MG63 (cell line): ENCODE results near the gene RAB11FIP3. TPM values are rescaled to one million over a fixed set of nuclear protein-coding genes. Genes with fewer than 3 reads are reported as not detected.

ENCODE experiments used
- DNase-seq: peaks from one replicate; pipeline ENCODE4 v3.0.0-alpha.2; 2020
- H3K27me3 ChIP-seq: fragments of 250-450 bp; sonication (Bioruptor Pico); 2 replicates; pipeline ENCODE4 v1.5.1; 2020; ENCODE audit warnings: mild to moderate bottlenecking, moderate library complexity
- H3K36me3 ChIP-seq: fragments of 250-450 bp; sonication (Bioruptor Pico); 2 replicates; pipeline ENCODE4 v1.5.1; 2020; ENCODE audit warnings: mild to moderate bottlenecking, moderate library complexity
- H3K4me3 ChIP-seq: fragments of 250-450 bp; sonication (Bioruptor Pico); 2 replicates; pipeline ENCODE4 v1.5.1; 2020; ENCODE audit warnings: mild to moderate bottlenecking, moderate library complexity
- H3K9me3 ChIP-seq: fragments of 250-450 bp; sonication (Bioruptor Pico); 2 replicates; pipeline ENCODE4 v1.5.1; 2020; ENCODE audit warnings: mild to moderate bottlenecking, moderate library complexity
- total RNA-seq: library from RNA; depleted of rRNA; stranded (reverse); fragments of >200 nt; shearing (Covaris generic); gene quantifications from 2 replicates; pipeline ENCODE4 v1.2.3, GENCODE V29; 2014; ENCODE audit warnings: low replicate concordance

RAB11FIP3 gene
- total RNA-seq, 1 experiment from 2014 or later: 42.8 TPM

DNA sequence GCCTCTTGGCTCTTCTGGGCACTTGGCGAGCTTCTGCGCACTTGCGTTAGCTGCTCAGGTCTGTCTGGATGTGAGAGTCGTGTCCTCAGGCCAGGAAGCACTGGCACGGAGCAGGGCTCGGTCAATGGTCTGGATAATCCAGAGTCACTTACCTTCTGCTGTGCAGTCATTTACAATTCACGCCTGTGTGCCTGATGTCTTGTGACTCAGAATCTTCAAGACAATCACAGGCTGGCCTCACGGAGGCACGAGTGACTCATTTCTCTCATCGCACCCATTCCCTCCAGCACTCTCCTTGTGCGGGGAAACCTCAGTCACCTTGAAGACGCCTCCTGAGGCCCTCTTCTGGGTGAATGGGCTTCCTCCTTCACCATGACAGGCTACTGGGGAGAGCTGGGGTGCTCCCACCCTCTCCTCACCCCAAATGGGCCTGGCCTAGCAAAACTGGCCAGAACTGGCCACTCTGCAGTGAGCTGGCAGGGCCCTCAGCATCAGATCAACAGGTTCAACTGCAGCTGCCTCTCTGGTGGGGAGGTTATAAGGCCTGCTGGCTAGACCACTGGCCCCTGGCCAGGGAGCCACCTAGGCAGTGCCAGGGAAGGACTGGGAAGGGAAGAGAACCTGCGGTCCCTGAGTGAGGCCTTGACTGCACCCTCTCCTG is 100.2 kb downstream of the RAB11FIP3 start:
- Histone ChIP-seq H3K36me3 (peaks cover 45% of the 10 kb centered on the region), H3K4me3 (peak overlapping the region; percentile 85), H3K9me3 (no peaks in the 10 kb centered on the region), H3K27me3 (no peaks in the 10 kb centered on the region)
- DNase-seq: peak; percentile 80

DNA sequence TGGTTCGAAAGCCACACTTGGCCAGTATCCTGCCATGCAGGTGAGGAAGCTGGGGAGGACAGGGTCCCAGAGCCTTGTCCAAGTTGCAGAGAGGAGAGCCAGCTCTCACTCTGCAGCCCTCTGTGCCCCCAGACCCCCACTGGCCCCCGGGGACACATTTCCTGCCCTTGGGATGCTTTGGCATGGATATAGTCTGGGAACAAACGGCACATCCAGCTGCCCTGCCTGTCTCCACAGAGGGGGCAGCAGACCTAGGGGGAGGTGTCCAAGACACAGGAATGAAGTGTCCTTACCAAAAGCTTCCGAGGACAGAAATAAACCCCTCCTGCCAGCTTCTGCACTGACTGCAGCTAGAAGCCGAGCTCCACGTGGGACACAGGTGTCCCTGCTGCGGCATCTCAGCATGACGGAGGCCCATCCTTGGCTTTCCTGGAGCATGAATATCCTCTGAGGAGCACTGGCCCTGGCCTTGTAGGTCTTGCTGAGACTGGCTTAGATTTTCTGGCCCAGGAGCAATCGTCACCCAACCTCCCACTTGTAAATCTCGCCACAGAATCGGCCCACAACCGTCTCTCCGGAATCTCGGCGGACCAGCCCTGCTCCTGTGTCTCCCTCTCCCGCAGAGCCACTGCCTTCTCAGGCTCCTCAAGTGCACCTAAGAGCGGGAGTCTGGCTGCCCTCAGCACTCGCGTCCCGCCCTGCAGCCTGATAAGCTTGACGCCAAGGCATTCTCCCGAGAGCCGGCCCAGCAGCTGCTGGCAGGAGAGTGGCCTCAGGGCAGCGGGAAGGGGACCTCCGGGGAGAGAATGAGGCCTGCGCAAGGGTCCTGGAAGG is 100.9 kb downstream of the RAB11FIP3 start:
- peaks cover 46% of the 10 kb centered on the region for H3K36me3 ChIP-seq
- H3K9me3 ChIP-seq: no peaks in the 10 kb centered on the region
- peak; percentile 44 for DNase-seq
- H3K4me3 ChIP-seq: peak overlapping the region; percentile 85
- no peaks in the 10 kb centered on the region for H3K27me3 ChIP-seq

DNA sequence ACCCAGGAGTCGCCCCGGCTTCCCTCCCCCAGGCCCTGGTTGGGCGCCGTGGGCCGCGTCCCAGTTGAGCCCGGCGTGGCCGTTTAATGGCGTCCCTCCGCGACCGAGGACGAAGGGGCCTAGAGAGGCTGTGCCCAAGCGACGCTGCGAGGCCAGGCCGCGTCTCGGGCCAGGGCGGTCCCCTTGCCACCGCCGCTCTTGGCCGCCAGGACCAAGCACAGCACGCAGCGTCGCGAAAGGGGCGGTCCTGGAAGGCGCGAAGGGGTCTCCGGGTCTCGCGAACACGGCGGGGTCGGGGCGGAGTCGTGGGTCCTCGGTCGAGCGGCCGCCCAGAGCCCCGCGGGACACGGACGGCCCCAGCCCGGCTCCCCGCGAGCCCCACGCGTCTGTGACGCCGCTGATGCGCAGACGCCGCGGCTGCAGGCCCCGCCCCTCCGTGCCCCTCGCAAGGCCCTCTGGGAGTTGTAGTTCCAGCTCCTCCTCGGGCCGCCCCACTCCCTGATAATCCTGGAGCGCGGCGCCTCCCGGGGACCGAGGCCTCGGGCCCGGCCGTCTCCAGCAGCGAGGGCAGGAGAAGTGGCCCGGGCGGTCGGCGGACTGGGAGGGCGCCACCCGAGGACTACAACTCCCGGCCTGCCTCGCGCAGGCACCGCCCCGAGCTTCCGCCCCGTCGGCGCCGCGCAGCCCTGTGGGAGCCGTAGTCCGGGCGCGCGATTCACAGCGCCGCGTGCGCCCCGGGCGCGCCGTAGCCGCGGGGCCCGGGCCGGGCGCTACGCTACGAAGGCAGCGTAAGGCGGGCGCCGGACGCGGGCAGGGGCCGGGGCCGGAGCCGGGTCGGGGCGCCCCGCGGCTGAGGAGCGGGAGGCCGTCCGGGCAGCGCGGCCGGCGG is 101.8 kb downstream of the RAB11FIP3 start, which contains the start of gene CAPN15:
CAPN15 (plus strand) TSS at position 698 of the 889 bp plus-strand sequence. CDS start 19,127 bp downstream, outside the sequence.
- DNase-seq: peak; percentile 89
- Histone ChIP-seq H3K9me3 (no peaks in the 10 kb centered on the region), H3K27me3 (no peaks in the 10 kb centered on the region), H3K36me3 (peaks cover 41% of the 10 kb centered on the region), H3K4me3 (peak within 1 kb of the TSS; percentile 85)

DNA sequence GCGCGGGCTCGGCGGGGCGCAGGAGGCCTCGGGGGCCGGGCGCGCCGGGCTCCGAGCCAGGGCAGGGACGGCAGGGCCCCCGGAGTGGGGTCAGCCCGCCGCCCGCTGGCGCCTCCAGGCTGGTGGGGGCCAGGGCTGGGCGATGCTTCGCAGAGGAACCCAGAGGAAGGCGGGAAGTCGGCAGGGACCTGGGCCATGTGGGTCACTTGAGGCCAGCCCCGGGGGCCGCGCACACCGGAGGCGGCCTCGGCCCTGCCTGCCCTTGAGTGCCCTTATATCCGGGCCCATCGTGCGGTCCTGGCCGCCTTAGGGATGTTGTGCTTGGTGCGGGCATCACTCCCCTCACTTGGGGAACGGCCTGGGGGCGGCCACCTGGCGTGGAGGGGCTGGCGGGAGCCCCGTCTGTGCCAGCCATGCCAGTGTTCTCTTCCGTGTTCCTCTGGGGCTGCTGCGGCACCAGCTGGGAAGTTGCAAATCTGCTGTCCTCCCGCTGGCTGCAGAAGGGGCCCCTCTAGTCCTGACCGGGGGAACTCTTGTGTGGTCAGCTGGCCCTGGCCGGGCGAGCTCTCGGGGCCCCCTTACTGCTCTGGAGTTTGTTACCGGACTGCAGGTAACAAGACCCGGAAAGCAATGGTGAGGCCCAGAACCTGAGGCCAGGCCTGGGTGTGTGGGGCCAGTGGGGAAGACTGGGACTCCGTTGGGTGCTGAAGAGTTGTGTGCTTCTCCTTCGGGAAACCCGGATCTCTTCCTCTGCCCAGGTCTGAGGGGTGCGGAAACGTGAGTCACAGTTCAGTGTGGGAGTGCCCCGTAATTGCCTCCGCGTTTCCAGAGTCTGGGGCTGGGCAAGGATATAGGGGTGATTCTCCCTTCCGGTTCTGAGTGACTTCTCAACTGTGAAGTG is 102.9 kb downstream of the RAB11FIP3 start:
- peak; percentile 81 for DNase-seq
- no peaks in the 10 kb centered on the region for H3K27me3 ChIP-seq
- H3K4me3 ChIP-seq: peak overlapping the region; percentile 83
- H3K9me3 ChIP-seq: no peaks in the 10 kb centered on the region
- H3K36me3 ChIP-seq: peaks cover 43% of the 10 kb centered on the region

DNA sequence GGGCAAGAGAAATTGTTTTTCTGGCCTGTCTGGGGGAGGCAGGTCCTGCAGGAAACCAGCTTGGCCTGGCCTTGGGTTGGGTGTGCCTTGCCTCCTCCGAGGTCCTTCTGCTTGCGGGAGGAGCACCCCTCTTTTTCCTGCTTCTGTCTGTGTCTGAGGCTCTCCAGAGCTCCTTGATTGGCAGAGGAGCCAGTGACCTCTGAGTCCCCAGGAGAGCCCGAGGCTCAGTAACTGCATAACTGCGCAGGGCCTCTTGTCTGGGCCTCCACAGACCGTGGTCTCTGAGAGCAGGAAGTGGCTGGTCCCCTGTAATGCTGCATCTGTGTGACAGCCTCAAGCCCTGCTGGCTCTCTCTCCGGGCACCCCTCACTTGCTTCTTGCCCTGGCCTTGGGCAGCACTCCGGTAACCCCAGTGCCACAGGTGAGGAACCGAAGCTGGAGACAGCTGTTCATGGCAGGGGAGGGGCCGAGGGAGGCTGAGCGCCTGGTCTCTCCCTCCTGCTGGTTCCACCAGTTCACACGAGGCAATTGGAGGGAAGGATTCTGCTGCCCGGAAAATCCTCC is 103.6 kb downstream of the RAB11FIP3 start:
- peaks cover 44% of the 10 kb centered on the region for H3K36me3 ChIP-seq
- no peaks in the 10 kb centered on the region for H3K9me3 ChIP-seq
- no peak for DNase-seq
- H3K4me3 ChIP-seq: peak overlapping the region; percentile 83
- H3K27me3 ChIP-seq: no peaks in the 10 kb centered on the region

DNA sequence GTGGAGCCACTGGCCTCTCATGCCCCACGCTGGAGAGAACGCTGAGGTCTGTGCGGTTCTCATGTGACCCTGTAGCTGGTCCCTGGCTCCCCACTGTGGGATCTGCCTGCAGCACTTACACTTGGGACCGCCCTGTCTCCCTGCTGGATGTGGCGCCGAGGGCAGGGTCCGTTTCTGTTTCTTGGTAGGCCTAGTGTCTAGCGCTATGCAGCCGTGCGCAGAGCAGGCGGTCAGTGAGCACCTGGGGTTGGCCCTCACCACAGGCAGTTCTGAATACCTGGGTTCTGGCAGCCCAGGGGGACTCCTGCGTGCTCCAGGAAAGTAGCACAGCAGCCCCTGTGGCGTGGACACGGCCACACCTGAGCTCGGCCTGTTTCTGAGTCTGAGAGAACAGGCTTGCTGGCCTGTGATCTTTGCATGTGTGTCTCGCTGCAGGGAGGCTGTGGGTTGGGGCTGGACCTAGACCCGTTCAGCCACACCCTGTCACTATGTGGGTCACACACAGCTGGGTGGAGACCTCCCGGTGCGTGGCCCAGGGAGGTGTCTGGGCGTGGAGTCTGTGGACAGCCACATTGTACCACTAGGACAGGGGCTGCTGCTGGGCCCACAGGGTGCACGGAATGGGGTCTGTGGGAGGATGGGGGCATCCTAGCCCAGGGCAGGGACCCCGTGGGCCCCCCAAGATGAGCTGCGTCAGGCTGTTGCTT is 104.8 kb downstream of the RAB11FIP3 start:
- no peak for DNase-seq
- Histone ChIP-seq H3K9me3 (no peaks in the 10 kb centered on the region), H3K4me3 (no peak overlapping the region)

DNA sequence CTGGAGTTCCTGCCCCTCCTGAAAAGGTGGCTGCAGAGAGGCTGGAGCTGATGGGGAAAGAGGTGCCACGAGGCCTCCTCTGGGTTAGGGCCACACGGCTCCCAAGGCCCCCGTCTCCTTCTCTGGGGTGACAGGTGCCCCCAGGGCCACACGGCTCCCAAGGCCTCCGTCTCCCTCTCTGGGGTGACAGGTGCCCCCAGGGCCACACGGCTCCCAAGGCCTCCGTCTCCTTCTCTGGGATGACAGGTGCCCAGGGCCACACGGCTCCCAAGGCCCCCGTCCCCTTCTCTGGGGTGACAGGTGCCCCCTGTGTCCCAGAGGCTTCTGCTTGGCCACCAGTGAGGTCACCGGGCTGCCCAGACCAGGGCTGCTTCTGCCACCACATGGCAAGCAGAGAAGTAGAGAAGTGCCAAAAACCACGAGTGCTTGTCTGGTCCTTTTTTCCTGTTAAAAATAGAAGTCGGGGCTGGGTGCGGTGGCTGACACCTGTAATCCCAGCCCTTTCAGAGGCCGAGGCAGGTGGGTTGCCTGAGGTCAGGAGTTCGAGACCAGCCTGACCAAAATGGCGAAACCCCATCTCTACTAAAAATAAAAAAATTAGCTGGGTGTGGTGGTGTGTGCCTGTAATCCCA is 106.2 kb downstream of the RAB11FIP3 start:
- Histone ChIP-seq H3K27me3 (no peaks in the 10 kb centered on the region), H3K9me3 (no peaks in the 10 kb centered on the region), H3K36me3 (peaks cover 50% of the 10 kb centered on the region), H3K4me3 (no peak overlapping the region)
- DNase-seq: no peak

More for the DNA sequence above, 104.8 kb downstream of the RAB11FIP3 start:
- Histone ChIP-seq H3K27me3 (no peaks in the 10 kb centered on the region), H3K36me3 (peaks cover 41% of the 10 kb centered on the region)

DNA sequence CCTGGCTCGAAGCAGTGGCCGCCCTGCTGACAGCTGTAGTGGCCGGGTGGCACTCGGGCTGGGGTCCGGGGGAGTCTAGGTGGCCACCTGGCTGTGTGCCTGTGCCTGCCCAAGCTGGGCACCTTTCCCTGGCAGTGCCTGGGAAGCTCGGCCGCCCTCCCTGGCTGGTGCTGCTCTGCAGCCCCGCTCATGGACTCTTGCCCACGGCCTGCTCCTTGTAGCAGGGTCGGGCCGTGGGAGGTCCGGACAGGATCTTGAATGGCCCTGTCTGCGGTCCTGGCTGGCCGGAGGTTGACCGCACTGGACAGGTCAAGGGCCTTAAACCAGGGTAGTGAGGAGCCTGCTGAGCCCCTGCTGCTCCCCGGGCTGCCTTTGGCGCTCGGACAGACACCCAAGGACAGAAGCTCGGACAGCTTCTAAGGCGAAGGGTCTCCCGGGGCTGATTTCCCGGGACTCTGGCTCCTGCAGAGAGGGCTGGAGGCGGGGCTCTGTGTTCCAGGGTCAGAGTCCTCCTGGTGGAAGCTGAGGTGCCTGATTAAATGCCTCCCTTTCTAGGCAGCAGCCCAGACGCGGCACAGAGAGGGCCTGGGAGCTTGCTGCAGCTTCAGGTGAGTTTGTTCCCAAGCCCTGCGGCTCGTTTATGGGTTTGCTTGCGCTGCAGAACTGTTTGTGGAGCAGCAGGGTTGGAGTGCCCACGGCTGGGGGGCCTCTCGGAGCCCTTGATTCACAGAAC is 108.1 kb downstream of the RAB11FIP3 start:
- Histone ChIP-seq H3K36me3 (peaks cover 60% of the 10 kb centered on the region), H3K27me3 (no peaks in the 10 kb centered on the region), H3K9me3 (no peaks in the 10 kb centered on the region), H3K4me3 (no peak overlapping the region)
- no peak for DNase-seq

DNA sequence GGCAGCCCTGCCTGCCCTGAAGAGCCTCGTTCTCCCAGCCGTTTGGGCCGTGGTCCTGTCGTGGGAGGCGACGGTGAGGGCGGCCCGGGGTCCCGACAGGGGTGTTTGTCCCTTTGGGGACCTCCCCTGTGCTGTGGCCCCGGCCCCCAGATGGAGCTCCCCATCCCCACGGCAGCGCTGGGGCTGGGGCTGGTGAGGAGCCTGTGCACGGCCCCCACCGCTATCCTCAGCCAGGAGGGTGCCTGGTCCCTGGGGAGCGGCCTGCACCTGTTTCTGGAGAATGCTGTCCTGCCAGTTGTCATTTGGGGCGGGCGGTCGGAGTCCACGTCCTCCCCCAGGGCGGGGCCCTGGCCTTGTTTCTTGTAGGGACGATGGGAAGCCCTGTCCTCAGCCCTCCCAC is 108.7 kb downstream of the RAB11FIP3 start:
- no peak overlapping the region for H3K4me3 ChIP-seq
- no peaks in the 10 kb centered on the region for H3K27me3 ChIP-seq
- DNase-seq: no peak
- peaks cover 58% of the 10 kb centered on the region for H3K36me3 ChIP-seq
- no peaks in the 10 kb centered on the region for H3K9me3 ChIP-seq

DNA sequence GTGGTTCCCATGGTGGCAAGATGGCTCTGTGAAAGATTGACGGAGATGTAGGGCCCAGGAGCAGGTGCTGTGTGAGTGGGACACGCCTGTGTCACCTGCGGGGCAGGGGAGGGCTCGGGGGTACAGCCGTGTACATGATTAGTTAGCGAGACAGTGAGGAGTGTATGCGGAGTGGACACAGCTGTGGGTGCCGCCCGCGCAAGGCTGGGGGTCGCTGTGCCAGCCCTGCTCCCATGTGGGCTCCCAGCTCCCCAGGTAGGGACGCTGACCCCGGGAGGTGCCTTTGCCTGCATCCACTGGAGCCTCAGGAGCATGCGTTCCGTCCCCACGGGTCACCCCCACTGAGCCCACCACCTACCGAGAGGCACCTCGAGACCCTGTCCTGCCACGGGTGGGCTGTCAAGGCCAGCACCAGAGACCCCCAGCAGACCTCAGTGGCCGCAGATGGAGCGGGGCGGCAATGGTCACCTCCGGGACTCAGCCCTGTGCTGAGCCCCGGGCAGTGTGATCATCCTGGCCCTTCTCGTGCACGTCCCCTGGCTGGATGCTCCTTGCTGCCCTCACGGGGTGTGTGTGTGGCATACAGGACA is 109.5 kb downstream of the RAB11FIP3 start:
- H3K36me3 ChIP-seq: peaks cover 58% of the 10 kb centered on the region
- DNase-seq: no peak
- H3K4me3 ChIP-seq: no peak overlapping the region
- no peaks in the 10 kb centered on the region for H3K9me3 ChIP-seq
- no peaks in the 10 kb centered on the region for H3K27me3 ChIP-seq

DNA sequence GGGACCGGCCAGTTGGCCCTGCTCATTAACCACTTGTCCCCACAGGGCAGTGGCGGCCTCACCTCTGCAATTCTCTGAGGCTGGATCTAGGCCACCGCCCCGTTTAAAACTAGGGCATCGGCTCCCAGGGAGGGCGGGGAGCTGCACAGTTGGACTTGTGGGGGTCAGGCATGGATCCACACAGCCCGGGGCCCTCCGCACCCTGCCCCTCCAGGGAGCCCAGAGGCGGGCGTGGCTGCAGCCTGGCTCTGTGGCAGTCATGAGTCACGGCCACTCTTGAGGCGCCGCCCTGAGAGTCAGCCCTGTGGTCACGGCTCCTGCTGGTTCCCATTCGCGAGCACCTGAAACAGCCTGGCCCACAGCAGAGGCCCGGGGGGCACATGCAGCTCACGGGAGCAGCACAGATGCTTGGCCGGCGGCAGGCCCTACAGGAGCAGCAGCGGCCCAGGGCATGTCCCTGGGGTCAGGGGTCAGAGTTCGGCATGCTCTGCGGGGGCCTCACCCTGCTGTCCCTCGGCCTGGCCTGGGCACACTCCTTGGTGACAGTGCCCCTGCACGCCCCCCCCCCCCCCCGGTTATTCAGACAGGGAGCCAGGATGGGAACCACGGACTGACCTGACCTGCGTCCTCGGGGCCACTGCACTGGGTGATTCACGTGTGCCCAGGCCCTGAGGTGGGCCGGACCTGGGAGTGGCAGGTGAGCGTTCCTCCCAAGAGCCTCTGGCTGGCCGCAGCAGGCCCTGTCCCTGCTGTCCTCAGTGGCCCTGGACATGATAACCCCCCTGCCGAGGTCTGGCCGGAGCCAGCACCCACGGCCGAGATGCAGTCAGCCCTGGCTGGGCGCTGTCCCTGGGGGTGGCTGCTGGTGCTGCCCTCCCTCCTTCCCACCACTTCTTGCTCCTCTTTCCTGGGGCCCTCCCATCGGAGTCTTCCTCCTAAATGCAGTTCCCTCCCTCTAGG is 110.3 kb downstream of the RAB11FIP3 start:
- no peak overlapping the region for H3K4me3 ChIP-seq
- DNase-seq: peak; percentile 90
- H3K27me3 ChIP-seq: no peaks in the 10 kb centered on the region
- H3K9me3 ChIP-seq: no peaks in the 10 kb centered on the region
- H3K36me3 ChIP-seq: peaks cover 56% of the 10 kb centered on the region

DNA sequence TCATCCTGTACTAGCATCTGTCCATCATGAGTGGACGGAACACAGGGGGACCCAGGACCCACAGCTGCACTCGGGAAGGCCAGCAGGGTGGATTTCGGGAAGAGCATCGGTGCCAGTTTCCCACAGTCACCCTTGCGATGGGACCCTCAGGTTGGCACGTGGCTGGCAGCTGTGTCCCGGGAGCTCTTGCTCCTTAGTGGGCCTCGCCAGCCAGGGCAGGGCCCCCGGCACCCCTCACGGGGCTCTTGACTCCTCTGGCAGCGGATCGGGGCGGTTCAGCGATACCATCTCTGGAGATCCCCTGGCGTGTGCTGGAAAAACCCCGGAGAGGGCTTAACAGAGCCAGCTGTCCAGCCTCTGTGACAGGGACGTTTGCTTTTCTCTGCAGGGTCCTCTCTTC is 111.3 kb downstream of the RAB11FIP3 start:
- no peak for DNase-seq
- no peaks in the 10 kb centered on the region for H3K27me3 ChIP-seq
- peaks cover 59% of the 10 kb centered on the region for H3K36me3 ChIP-seq
- no peak overlapping the region for H3K4me3 ChIP-seq
- no peaks in the 10 kb centered on the region for H3K9me3 ChIP-seq
